ENCODE data around the gene TRIM50. TPM values are rescaled to one million over a fixed set of nuclear protein-coding genes. Genes with fewer than 3 reads are reported as not detected.
A peak's percentile ranks its signal among the peaks of the same experiment; 100 is the strongest.

TRIM50 gene
- total and polyA plus RNA-seq, 9 of the 15 experiments (the other 6 are each of a cell fraction or from before 2014, with no cell fraction given) = not detected

DNA sequence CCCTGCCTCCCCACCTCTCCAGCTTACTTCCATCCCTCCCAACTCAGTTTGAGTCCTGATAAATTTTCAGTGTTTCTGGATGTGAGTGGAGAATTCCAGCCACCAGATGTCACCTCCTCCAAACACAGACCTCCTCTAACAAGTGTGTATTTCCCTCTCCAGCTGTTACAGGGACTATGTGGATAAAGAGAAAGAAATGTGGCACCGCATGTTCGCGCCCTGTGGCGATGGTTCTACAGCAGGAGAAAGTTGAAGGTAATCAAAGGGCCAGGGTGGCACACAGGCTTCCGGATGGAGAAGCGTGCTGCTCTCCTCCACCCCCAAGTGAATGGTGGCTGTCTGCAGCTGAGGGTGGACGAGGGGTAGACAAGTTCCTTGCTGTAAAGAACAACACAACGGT, 14.8 kb upstream of the TRIM50 start:
- Histone ChIP-seq H3K4me1 (replicated peaks in 1 of 2; ENCODE audit: control insufficient read depth in 2 of 2, insufficient read depth in 2 of 2, low read length in 2 of 2) (peaks cover 4 to 6% of the 10 kb centered on the region in 2 experiments; a peak in 1 of 5 replicates), H3K79me2 (ENCODE audit: control insufficient read depth, insufficient read depth, low read length) (no peaks in the 10 kb centered on the region), H3K36me3 (ENCODE audit: control insufficient read depth, insufficient read depth, low read length) (no peaks in the 10 kb centered on the region), H2AFZ (ENCODE audit: low read depth, low read length) (no peak overlapping the region), H3K4me2 (ENCODE audit: insufficient read depth, low read length) (peak overlapping the region; percentile 5; the same call in 1 of the 2 replicates), H3K4me3 (no peak overlapping the region), H3K9me3 (replicated peaks; ENCODE audit: control insufficient read depth, insufficient read depth, low read depth, low read length) (no peaks in the 10 kb centered on the region), H3K27me3 (ENCODE audit: control insufficient read depth in 2 of 2, insufficient read depth in 2 of 2, low read length in 2 of 2) (peaks cover 52 to 73% of the 10 kb centered on the region in 2 experiments), H3K9me1 (ENCODE audit: control insufficient read depth, insufficient read depth, low read length) (no peaks in the 10 kb centered on the region), H3K27ac (ENCODE audit: extremely low read depth, low read depth, low read length) (no peak overlapping the region), H3K9ac (ENCODE audit: insufficient read depth in 1 of 2, low read depth in 2 of 2, low read length in 2 of 2) (no peak overlapping the region), H4K20me1 (replicated peaks; ENCODE audit: control insufficient read depth, insufficient read depth, low read length) (no peaks in the 10 kb centered on the region)
- BruUV-seq (replicated peaks) = no TSS peak
- POLR2A ChIA-PET = interaction anchor here (0.6 to 0.7 kb wide), 2 partner anchors 19 to 640 kb away, joined by 3 to 4 read pairs; no protein-coding TSS in a partner anchor
- CTCF ChIA-PET (ENCODE audit: low intra/inter-chr PET ratio) = interaction anchor here (1.4 to 1.5 kb wide), 2 partner anchors 108 to 110 kb away, joined by 4 to 7 read pairs; no protein-coding TSS in a partner anchor
- intact Hi-C loops (cut with micrococcal nuclease) = loop anchor here (2.0 to 5.0 kb wide), 2 partner anchors 95 to 110 kb away; no protein-coding TSS in a partner anchor
- FAIRE-seq (no peak), ATAC-seq (peak; percentile 74), DNase-seq (ENCODE audit: extremely low read depth in 1 of 4, low spot score in 3 of 4) (peak in 1 of 4 experiments; percentile 28)
- WGBS (ENCODE audit: insufficient coverage, low coverage, missing lambda C conversion rate) = 59% methylated on average over 8 of the region's 8 CpGs
- in situ Hi-C loops (cut with MboI) = no loop called here
- TF ChIP-seq, protein P1, sequence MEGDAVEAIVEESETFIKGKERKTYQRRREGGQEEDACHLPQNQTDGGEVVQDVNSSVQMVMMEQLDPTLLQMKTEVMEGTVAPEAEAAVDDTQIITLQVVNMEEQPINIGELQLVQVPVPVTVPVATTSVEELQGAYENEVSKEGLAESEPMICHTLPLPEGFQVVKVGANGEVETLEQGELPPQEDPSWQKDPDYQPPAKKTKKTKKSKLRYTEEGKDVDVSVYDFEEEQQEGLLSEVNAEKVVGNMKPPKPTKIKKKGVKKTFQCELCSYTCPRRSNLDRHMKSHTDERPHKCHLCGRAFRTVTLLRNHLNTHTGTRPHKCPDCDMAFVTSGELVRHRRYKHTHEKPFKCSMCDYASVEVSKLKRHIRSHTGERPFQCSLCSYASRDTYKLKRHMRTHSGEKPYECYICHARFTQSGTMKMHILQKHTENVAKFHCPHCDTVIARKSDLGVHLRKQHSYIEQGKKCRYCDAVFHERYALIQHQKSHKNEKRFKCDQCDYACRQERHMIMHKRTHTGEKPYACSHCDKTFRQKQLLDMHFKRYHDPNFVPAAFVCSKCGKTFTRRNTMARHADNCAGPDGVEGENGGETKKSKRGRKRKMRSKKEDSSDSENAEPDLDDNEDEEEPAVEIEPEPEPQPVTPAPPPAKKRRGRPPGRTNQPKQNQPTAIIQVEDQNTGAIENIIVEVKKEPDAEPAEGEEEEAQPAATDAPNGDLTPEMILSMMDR (IDR thresholded peaks at IDR 0.05 in 2 of 3, conservative IDR thresholded peaks at IDR 0.05 in 1 of 3; ENCODE audit: insufficient read depth in 2 of 3, low read depth in 1 of 3, low read length in 3 of 3) = peak; percentile 37 to 62 (median 61); a peak in 4 of 6 replicates
- no peak for TF ChIP-seq GTF2B (IDR thresholded peaks at IDR 0.05; ENCODE audit: extremely low read depth, insufficient read length)
- no peak for TF ChIP-seq ARNT (IDR thresholded peaks at IDR 0.05)
- peak; percentile 24 to 70; a peak in 2 of 4 replicates for TF ChIP-seq RAD21 (CRISPR knock-in tag; conservative IDR thresholded peaks at IDR 0.05 in 1 of 2, IDR thresholded peaks at IDR 0.05 in 1 of 2)
- no peak for TF ChIP-seq MYC (IDR thresholded peaks at IDR 0.05; ENCODE audit: low read depth, low read length)
- no peak for TF ChIP-seq MYC (CRISPR knock-in tag; IDR thresholded peaks at IDR 0.05; ENCODE audit: borderline replicate concordance, low read depth)
- no peak for TF ChIP-seq GABPB2 (CRISPR knock-in tag; conservative IDR thresholded peaks at IDR 0.05)
- peak; percentile 94 to 97 for TF ChIP-seq TEAD1 (CRISPR knock-in tag; IDR thresholded peaks at IDR 0.05)
- TF ChIP-seq, protein P2, sequence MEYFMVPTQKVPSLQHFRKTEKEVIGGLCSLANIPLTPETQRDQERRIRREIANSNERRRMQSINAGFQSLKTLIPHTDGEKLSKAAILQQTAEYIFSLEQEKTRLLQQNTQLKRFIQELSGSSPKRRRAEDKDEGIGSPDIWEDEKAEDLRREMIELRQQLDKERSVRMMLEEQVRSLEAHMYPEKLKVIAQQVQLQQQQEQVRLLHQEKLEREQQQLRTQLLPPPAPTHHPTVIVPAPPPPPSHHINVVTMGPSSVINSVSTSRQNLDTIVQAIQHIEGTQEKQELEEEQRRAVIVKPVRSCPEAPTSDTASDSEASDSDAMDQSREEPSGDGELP (CRISPR knock-in tag; IDR thresholded peaks at IDR 0.05; ENCODE audit: borderline replicate concordance) = peak; percentile 44; the same call in 1 of the 2 replicates
- no peak for TF ChIP-seq KAT8 (IDR thresholded peaks at IDR 0.05; ENCODE audit: low read depth)
- TF ChIP-seq DEAF1 (CRISPR knock-in tag; IDR thresholded peaks at IDR 0.05) = peak; percentile 33; the same call in 1 of the 2 replicates
- TF ChIP-seq BRD9 (IDR thresholded peaks at IDR 0.05; ENCODE audit: low read depth, partially characterized antibody) = no peak
- peak; percentile 82 for TF ChIP-seq TEAD4 (IDR thresholded peaks at IDR 0.05; ENCODE audit: low read length)
- 0 out of 2 replicates have a peak, but pooled peaks have one; percentile 72 for TF ChIP-seq TEAD4 (CRISPR knock-in tag; IDR thresholded peaks at IDR 0.05; ENCODE audit: borderline replicate concordance)
- TF ChIP-seq GTF2F1 (IDR thresholded peaks at IDR 0.05; ENCODE audit: low read depth, low read length) = no peak
- TF ChIP-seq MLX (CRISPR knock-in tag; conservative IDR thresholded peaks at IDR 0.05) = no peak
